ENCODE data around the gene TIMM29. TPM values are rescaled to one million over a fixed set of nuclear protein-coding genes. Genes with fewer than 3 reads are reported as not detected.

Gene TIMM29
- total RNA-seq, 2 experiments from 2014 or later = 27.3 to 28.3 TPM

DNA sequence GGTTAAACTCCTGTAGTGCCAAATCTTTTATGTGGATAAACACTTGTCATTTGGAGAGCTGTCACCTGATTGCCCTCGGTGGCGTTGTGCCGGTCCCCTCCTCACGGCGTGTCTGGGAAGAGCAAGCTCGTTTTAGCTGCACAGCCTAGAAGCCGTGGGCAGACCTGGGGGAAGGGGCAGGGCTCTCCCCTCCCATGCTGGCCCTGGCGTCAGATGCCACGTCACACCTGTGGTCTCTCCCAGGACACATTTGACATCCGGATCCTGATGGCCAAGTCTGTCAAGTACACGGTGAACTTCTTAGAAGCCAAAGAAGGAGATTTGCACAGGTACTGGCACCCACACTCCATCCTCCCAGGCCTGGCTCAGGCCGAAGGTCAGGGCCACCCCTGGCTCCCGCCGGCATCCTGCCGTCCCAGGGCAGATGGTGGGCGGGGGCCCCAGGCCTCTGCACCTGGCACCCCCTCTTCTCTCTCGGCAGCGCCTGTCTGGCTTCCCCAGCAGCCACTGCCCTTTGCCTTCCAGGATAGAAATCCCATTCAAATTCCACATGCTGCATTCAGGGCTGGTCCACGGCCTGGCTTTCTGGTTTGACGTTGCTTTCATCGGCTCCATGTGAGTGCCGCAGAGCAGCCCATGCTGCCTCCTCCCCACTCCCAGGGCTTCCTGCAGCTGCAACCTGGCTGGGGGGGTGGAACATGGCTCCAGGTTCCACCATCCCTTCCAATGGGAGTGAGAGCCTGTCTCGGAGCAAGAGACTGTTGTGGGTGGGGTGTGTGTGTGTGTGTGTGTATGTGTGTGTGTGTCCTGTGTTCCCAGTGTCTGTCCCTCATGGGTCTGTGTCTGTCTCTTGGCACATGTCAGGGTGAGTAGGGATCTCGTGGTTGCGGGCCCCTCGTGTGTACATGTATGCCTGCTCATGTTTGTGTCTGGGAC is 9.0 kb upstream of the TIMM29 start:
- TF ChIP-seq, protein P1, sequence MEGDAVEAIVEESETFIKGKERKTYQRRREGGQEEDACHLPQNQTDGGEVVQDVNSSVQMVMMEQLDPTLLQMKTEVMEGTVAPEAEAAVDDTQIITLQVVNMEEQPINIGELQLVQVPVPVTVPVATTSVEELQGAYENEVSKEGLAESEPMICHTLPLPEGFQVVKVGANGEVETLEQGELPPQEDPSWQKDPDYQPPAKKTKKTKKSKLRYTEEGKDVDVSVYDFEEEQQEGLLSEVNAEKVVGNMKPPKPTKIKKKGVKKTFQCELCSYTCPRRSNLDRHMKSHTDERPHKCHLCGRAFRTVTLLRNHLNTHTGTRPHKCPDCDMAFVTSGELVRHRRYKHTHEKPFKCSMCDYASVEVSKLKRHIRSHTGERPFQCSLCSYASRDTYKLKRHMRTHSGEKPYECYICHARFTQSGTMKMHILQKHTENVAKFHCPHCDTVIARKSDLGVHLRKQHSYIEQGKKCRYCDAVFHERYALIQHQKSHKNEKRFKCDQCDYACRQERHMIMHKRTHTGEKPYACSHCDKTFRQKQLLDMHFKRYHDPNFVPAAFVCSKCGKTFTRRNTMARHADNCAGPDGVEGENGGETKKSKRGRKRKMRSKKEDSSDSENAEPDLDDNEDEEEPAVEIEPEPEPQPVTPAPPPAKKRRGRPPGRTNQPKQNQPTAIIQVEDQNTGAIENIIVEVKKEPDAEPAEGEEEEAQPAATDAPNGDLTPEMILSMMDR (conservative IDR thresholded peaks at IDR 0.05; ENCODE audit: low read length) = no peak
- TF ChIP-seq EZH2phosphoT487 (IDR thresholded peaks at IDR 0.05; ENCODE audit: borderline replicate concordance, low read depth, low read length) = no peak
- H3K4me3 ChIP-seq (ENCODE audit: low read depth, low read length, poor library complexity, severe bottlenecking) = no peak overlapping the region
- no peaks in the 10 kb centered on the region for H3K9me2 ChIP-seq (ENCODE audit: insufficient read depth, low read length)
- ChIA-PET CTCF (ENCODE audit: unreplicated experiment) (no interaction called here), POLR2A (no interaction called here)
- no TSS peak for BruUV-seq (replicated peaks)
- no peak overlapping the region for H3K4me2 ChIP-seq (ENCODE audit: low read length)
- no peaks in the 10 kb centered on the region for H3K9me3 ChIP-seq (ENCODE audit: low read length)
- no peak overlapping the region for H3K27ac ChIP-seq (ENCODE audit: low read depth, low read length, poor library complexity, severe bottlenecking)
- H3K4me1 ChIP-seq (ENCODE audit: insufficient read depth, low read length, poor library complexity, severe bottlenecking) = peaks cover 3% of the 10 kb centered on the region
- H3K36me3 ChIP-seq (ENCODE audit: insufficient read depth, low read length) = peaks cover 81% of the 10 kb centered on the region
- DNase-seq (ENCODE audit: low spot score) = no peak
- H4K20me1 ChIP-seq (ENCODE audit: insufficient read depth, low read length) = no peaks in the 10 kb centered on the region
- intact Hi-C loops (cut with micrococcal nuclease; ENCODE audit: unreplicated experiment) = no loop called here
- no peaks in the 10 kb centered on the region for H3K79me2 ChIP-seq (ENCODE audit: insufficient read depth, low read depth, low read length)
- H2AFZ ChIP-seq (ENCODE audit: low read length) = no peak overlapping the region

DNA sequence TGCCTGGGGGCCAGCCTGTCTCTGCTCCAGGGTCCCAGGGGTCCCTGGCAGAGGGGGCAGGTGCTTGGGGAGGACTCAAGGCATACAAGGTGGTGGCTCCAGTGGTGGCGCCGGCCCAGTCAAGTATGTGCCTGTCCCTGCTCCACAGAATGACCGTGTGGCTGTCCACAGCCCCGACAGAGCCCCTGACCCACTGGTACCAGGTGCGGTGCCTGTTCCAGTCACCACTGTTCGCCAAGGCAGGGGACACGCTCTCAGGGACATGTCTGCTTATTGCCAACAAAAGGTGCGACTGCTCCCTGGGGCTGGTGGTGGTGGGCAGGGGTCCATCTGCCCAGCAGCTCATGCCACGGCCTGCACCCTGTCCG is 8.3 kb upstream of the TIMM29 start:
- TF ChIP-seq, protein P1 (conservative IDR thresholded peaks at IDR 0.05; ENCODE audit: low read length) = no peak
- TF ChIP-seq EZH2phosphoT487 (IDR thresholded peaks at IDR 0.05; ENCODE audit: borderline replicate concordance, low read depth, low read length) = no peak

DNA sequence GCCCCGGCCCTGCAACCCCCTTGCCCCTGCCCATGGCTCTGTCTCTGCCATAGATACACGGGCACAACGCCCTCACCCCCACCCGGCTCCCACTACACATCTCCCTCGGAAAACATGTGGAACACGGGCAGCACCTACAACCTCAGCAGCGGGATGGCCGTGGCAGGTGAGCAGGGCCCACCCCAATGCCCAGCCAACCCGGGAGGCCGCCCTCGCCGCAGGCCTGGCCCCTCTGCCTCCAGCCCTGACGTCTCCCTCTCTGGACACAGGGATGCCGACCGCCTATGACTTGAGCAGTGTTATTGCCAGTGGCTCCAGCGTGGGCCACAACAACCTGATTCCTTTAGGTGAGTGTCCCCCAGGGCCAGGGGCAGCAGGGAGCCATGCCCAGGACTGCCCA is 7.8 kb upstream of the TIMM29 start:
- no peaks in the 10 kb centered on the region for H3K9me2 ChIP-seq (ENCODE audit: insufficient read depth, low read length)
- no peak overlapping the region for H3K4me2 ChIP-seq (ENCODE audit: low read length)

More for the DNA sequence above, 8.3 kb upstream of the TIMM29 start:
- Histone ChIP-seq H3K9me3 (ENCODE audit: low read length) (no peaks in the 10 kb centered on the region), H2AFZ (ENCODE audit: low read length) (no peak overlapping the region), H3K4me1 (ENCODE audit: insufficient read depth, low read length, poor library complexity, severe bottlenecking) (peaks cover 3% of the 10 kb centered on the region), H3K36me3 (ENCODE audit: insufficient read depth, low read length) (peaks cover 80% of the 10 kb centered on the region), H3K79me2 (ENCODE audit: insufficient read depth, low read depth, low read length) (no peaks in the 10 kb centered on the region), H3K4me2 (ENCODE audit: low read length) (no peak overlapping the region), H3K27ac (ENCODE audit: low read depth, low read length, poor library complexity, severe bottlenecking) (no peak overlapping the region), H4K20me1 (ENCODE audit: insufficient read depth, low read length) (no peaks in the 10 kb centered on the region), H3K9me2 (ENCODE audit: insufficient read depth, low read length) (no peaks in the 10 kb centered on the region), H3K4me3 (ENCODE audit: low read depth, low read length, poor library complexity, severe bottlenecking) (no peak overlapping the region)
- intact Hi-C loops (cut with micrococcal nuclease; ENCODE audit: unreplicated experiment) = no loop called here
- DNase-seq (ENCODE audit: low spot score) = no peak
- POLR2A ChIA-PET = no interaction called here
- CTCF ChIA-PET (ENCODE audit: unreplicated experiment) = no interaction called here
- no TSS peak for BruUV-seq (replicated peaks)

More for the DNA sequence above, 7.8 kb upstream of the TIMM29 start:
- Histone ChIP-seq H4K20me1 (ENCODE audit: insufficient read depth, low read length) (no peaks in the 10 kb centered on the region), H2AFZ (ENCODE audit: low read length) (no peak overlapping the region), H3K36me3 (ENCODE audit: insufficient read depth, low read length) (peaks cover 82% of the 10 kb centered on the region), H3K4me1 (ENCODE audit: insufficient read depth, low read length, poor library complexity, severe bottlenecking) (peaks cover 3% of the 10 kb centered on the region), H3K4me3 (ENCODE audit: low read depth, low read length, poor library complexity, severe bottlenecking) (no peak overlapping the region), H3K79me2 (ENCODE audit: insufficient read depth, low read depth, low read length) (no peaks in the 10 kb centered on the region), H3K27ac (ENCODE audit: low read depth, low read length, poor library complexity, severe bottlenecking) (no peak overlapping the region), H3K9me3 (ENCODE audit: low read length) (no peaks in the 10 kb centered on the region)
- TF ChIP-seq, protein P1 (conservative IDR thresholded peaks at IDR 0.05; ENCODE audit: low read length) = no peak
- TF ChIP-seq EZH2phosphoT487 (IDR thresholded peaks at IDR 0.05; ENCODE audit: borderline replicate concordance, low read depth, low read length) = no peak
- CTCF ChIA-PET (ENCODE audit: unreplicated experiment) = no interaction called here
- no TSS peak for BruUV-seq (replicated peaks)
- POLR2A ChIA-PET = no interaction called here
- intact Hi-C loops (cut with micrococcal nuclease; ENCODE audit: unreplicated experiment) = no loop called here
- no peak for DNase-seq (ENCODE audit: low spot score)
